GM10847 (cell line): ENCODE data around the gene LIPK.

ENCODE experiments used
- POLR2A ChIP-seq: IDR thresholded peaks from 2 replicates; pipeline ENCODE4 v1.6.1; 2011; ENCODE audit not compliant: insufficient read length; ENCODE audit errors: extremely low read depth

Gene LIPK

GRCh38 chr10:88705958-88706357 is at the start of gene LIPK:
Gene LIPK, plus strand, starts transcription at chr10:88706249. Its CDS starts 18,295 bp downstream, at chr10:88724544.
- TF ChIP-seq POLR2A = no peak

GRCh38 chr10:88657901-88658300 is 48.1 kb upstream of the LIPK start:
- TF ChIP-seq POLR2A = no peak

- TF ChIP-seq POLR2A = no peak
These were observed 46.1 kb upstream of the LIPK start for GRCh38 chr10:88659725-88660597.

- TF ChIP-seq POLR2A = no peak
These were observed 45.5 kb upstream of the LIPK start for GRCh38 chr10:88660598-88660884.

GRCh38 chr10:88661018-88661417 is 45.0 kb upstream of the LIPK start:
- no peak for TF ChIP-seq POLR2A

GRCh38 chr10:88661577-88661976 is 44.5 kb upstream of the LIPK start:
- no peak for TF ChIP-seq POLR2A

- no peak for TF ChIP-seq POLR2A
These were observed 41.9 kb upstream of the LIPK start, which contains the start of gene LIPF for GRCh38 chr10:88664142-88664541. Gene LIPF, plus strand, starts transcription at chr10:88664442. Its CDS starts 2,856 bp downstream, at chr10:88667298.

- TF ChIP-seq POLR2A = no peak
These were observed 37.6 kb upstream of the LIPK start for GRCh38 chr10:88668465-88668864.

GRCh38 chr10:88670497-88670896 is 35.6 kb upstream of the LIPK start:
- no peak for TF ChIP-seq POLR2A

- no peak for TF ChIP-seq POLR2A
These were observed 34.0 kb upstream of the LIPK start for GRCh38 chr10:88672041-88672440.

- no peak for TF ChIP-seq POLR2A
These were observed 29.6 kb upstream of the LIPK start for GRCh38 chr10:88676283-88677060.

GRCh38 chr10:88680958-88681357 is 25.1 kb upstream of the LIPK start:
- no peak for TF ChIP-seq POLR2A

- TF ChIP-seq POLR2A = no peak
These were observed 23.6 kb upstream of the LIPK start for GRCh38 chr10:88682491-88682890.

- no peak for TF ChIP-seq POLR2A
These were observed 18.1 kb upstream of the LIPK start for GRCh38 chr10:88687853-88688467.

- TF ChIP-seq POLR2A = no peak
These were observed 16.7 kb upstream of the LIPK start for GRCh38 chr10:88689366-88689765.
